ENCODE data around the gene ST6GALNAC1. TPM values are rescaled to one million over a fixed set of nuclear protein-coding genes. Genes with fewer than 3 reads are reported as not detected.

Gene ST6GALNAC1
- polyA plus RNA-seq, 4 donors: 18.6 to 179 (median 78.2) TPM

DNA sequence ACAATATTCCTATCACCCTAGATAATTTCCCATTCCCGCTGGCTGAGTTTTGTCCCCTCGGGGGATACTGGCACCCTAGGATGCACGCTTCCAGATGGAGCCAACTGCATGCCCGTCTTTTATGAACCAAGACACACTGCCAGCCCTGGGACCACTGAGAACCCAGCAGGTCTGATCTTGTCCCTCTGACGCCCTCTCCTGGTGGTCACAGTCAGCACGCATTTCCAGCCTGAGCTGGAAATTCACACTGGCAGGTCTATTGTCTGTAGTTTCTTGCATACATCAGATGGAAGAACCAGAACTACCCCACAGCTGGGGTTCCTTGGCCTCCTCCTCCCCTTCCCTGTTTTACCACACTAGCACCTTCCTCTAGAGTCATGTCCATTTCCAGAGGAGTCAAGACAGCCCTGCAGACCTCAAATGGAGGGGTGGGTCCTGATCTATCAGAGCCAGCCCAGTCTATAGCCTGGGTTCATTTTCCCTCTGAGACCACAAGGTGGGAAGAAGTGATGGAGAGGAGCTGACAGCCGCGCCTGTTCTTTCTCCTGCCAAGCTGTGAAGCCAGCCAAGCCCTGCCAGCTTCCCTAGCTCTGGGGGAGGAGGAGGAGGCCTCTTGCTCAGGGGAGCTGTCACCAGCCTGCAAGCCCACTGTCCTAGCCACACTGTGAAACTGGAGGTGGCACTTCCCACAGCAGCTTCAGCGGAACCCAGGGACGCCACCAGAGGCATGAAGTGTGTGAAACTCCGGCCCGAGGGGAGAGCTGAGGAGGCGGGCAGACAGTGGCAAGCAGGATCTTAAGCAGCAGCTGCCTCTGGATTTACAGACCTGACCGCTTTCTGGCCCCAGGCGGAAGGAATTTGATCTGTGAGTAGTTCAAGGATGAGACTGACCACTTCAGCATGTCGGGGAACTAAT is 37.9 kb upstream of the ST6GALNAC1 start:
- Histone ChIP-seq H3K4me3 (ENCODE audit: low read depth in 1 of 3, low read length in 3 of 3) (no peak overlapping the region), H3K9me3 (ENCODE audit: control insufficient read depth in 2 of 2, insufficient read depth in 1 of 2, low read depth in 1 of 2, low read length in 1 of 2) (no peaks in the 10 kb centered on the region), H3K4me1 (ENCODE audit: control insufficient read depth in 3 of 3, insufficient read depth in 2 of 3, low read depth in 1 of 3, low read length in 2 of 3) (peaks cover 0 to 5% (median 0%) of the 10 kb centered on the region in 3 donors), H3K36me3 (ENCODE audit: control insufficient read depth in 3 of 3, insufficient read depth in 2 of 3, low read depth in 1 of 3, low read length in 3 of 3) (peaks cover 0 to 45% (median 0%) of the 10 kb centered on the region in 3 donors), H3K27me3 (ENCODE audit: control insufficient read depth in 3 of 3, insufficient read depth in 3 of 3, low read length in 3 of 3) (no peaks in the 10 kb centered on the region), H3K27ac (ENCODE audit: low read depth in 1 of 3, low read length in 2 of 3) (peak overlapping the region in 1 of 3 donors; percentile 13)
- DNase-seq (peak; percentile 76 to 83), FAIRE-seq (no peak)
- WGBS, 3 donors: 58 to 66% (median 59%) methylated on average over 16 of the region's 16 CpGs

DNA sequence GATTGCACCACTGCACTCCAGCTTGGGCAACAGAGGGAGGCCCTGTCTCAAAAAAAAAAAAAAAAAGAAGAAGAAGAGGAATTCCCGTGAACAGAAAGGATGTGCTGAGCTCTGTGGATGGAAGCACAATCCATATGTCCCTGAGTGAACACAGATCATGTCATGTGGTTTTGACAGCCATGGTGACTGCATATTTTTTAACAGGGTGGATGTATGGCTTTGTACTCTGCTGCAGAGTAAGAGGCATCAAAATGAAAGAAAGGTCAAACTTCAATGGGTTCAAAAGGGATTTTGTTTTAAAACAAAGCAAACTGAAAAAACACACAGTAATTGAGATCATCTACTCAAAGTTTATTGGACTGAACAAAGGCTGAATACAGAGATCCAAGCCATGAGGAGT is 35.7 kb upstream of the ST6GALNAC1 start:
- peaks cover 0 to 2% (median 0%) of the 10 kb centered on the region in 3 donors for H3K4me1 ChIP-seq (ENCODE audit: control insufficient read depth in 3 of 3, insufficient read depth in 2 of 3, low read depth in 1 of 3, low read length in 2 of 3)
- H3K9me3 ChIP-seq (ENCODE audit: control insufficient read depth in 2 of 2, insufficient read depth in 1 of 2, low read depth in 1 of 2, low read length in 1 of 2): no peaks in the 10 kb centered on the region
- WGBS, 3 donors: 72 to 85% (median 75%) methylated on average over 1 of the region's 1 CpG
- FAIRE-seq: no peak
- H3K27me3 ChIP-seq (ENCODE audit: control insufficient read depth in 3 of 3, insufficient read depth in 3 of 3, low read length in 3 of 3): no peaks in the 10 kb centered on the region
- H3K4me3 ChIP-seq (ENCODE audit: low read depth in 1 of 3, low read length in 3 of 3): no peak overlapping the region
- no peak for DNase-seq
- peaks cover 0 to 35% (median 0%) of the 10 kb centered on the region in 3 donors for H3K36me3 ChIP-seq (ENCODE audit: control insufficient read depth in 3 of 3, insufficient read depth in 2 of 3, low read depth in 1 of 3, low read length in 3 of 3)
- H3K27ac ChIP-seq (ENCODE audit: low read depth in 1 of 3, low read length in 2 of 3): no peak overlapping the region

DNA sequence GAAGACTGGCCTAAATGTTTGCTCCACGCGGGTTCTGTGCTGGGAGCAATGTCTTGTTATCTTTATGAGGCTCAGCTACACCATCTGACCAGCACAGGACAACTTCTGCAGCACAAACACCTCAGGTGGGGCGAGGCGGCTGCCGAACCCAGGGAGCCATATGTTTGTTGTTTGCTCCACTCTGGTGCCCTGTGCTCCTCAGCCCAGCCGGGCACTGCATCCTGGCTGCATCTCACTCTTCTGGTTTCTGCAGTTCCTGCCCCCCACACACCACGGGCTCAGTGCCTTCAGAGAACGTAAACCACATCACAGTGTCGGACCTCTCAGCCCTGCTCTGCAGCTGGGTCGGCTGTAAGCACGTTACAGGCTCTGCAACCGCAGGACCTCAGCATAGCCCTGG is 34.8 kb upstream of the ST6GALNAC1 start:
- Histone ChIP-seq H3K4me1 (ENCODE audit: control insufficient read depth in 3 of 3, insufficient read depth in 2 of 3, low read depth in 1 of 3, low read length in 2 of 3) (peaks cover 0 to 5% (median 0%) of the 10 kb centered on the region in 3 donors), H3K4me3 (ENCODE audit: low read depth in 1 of 3, low read length in 3 of 3) (no peak overlapping the region), H3K27ac (ENCODE audit: low read depth in 1 of 3, low read length in 2 of 3) (no peak overlapping the region), H3K36me3 (ENCODE audit: control insufficient read depth in 3 of 3, insufficient read depth in 2 of 3, low read depth in 1 of 3, low read length in 3 of 3) (peaks cover 0 to 26% (median 0%) of the 10 kb centered on the region in 3 donors), H3K9me3 (ENCODE audit: control insufficient read depth in 2 of 2, insufficient read depth in 1 of 2, low read depth in 1 of 2, low read length in 1 of 2) (no peaks in the 10 kb centered on the region), H3K27me3 (ENCODE audit: control insufficient read depth in 3 of 3, insufficient read depth in 3 of 3, low read length in 3 of 3) (no peaks in the 10 kb centered on the region)
- FAIRE-seq (no peak), DNase-seq (peak; percentile 47 to 70)
- 35 to 55% (median 42%) methylated on average over 12 of the region's 12 CpGs for WGBS, 3 donors

DNA sequence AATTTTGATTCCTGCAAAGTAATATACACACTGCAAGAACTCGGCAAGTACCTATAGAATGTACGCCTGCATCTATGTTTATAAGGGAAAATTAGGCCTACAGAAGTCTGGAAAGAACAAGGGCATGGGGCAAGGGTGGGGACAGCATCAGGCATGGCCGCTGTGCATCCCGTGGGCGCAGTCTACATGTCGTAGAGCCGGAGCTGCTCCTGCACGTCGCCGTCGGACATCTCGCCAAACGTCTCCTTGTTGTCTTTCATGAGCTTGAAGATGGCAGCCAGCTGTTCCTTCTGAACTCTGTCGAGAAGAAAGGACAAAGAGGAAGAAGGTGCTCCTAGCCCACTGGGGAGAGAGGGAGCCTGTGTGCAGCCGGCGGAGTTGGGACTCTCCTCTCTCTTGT is 33.8 kb upstream of the ST6GALNAC1 start:
- no peak for DNase-seq
- Histone ChIP-seq H3K27me3 (ENCODE audit: control insufficient read depth in 3 of 3, insufficient read depth in 3 of 3, low read length in 3 of 3) (no peaks in the 10 kb centered on the region), H3K4me3 (ENCODE audit: low read depth in 1 of 3, low read length in 3 of 3) (no peak overlapping the region), H3K27ac (ENCODE audit: low read depth in 1 of 3, low read length in 2 of 3) (no peak overlapping the region), H3K36me3 (ENCODE audit: control insufficient read depth in 3 of 3, insufficient read depth in 2 of 3, low read depth in 1 of 3, low read length in 3 of 3) (peaks cover 0 to 17% (median 0%) of the 10 kb centered on the region in 3 donors), H3K4me1 (ENCODE audit: control insufficient read depth in 3 of 3, insufficient read depth in 2 of 3, low read depth in 1 of 3, low read length in 2 of 3) (peaks cover 0 to 14% (median 0%) of the 10 kb centered on the region in 3 donors), H3K9me3 (ENCODE audit: control insufficient read depth in 2 of 2, insufficient read depth in 1 of 2, low read depth in 1 of 2, low read length in 1 of 2) (no peaks in the 10 kb centered on the region)
- 87 to 94% (median 91%) methylated on average over 16 of the region's 16 CpGs for WGBS, 3 donors
- no peak for FAIRE-seq

DNA sequence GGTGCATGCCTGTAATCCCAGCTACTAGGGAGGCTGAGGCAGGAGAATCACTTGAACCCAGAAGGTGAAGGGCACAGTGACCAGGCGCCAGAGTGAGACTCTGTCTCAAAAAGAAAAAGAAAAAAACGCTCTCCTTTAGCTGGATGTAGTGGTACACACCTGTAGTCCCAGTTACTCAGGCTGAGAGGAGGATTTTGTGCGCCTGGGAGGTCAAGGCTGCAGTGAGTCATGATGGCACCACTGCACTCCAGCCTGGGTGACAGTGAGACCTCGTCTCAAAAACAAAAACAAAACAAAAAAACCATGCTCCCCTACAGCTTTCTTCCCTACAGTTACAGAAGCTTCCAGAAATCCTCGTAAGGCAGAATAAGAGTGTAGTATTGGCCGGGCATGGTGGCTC is 33.1 kb upstream of the ST6GALNAC1 start:
- no peak overlapping the region for H3K4me3 ChIP-seq (ENCODE audit: low read depth in 1 of 3, low read length in 3 of 3)
- 91 to 92% (median 92%) methylated on average over 6 of the region's 6 CpGs for WGBS, 3 donors
- H3K27me3 ChIP-seq (ENCODE audit: control insufficient read depth in 3 of 3, insufficient read depth in 3 of 3, low read length in 3 of 3): no peaks in the 10 kb centered on the region
- peaks cover 0 to 16% (median 0%) of the 10 kb centered on the region in 3 donors for H3K4me1 ChIP-seq (ENCODE audit: control insufficient read depth in 3 of 3, insufficient read depth in 2 of 3, low read depth in 1 of 3, low read length in 2 of 3)
- FAIRE-seq (no peak), DNase-seq (no peak)
- no peaks in the 10 kb centered on the region for H3K9me3 ChIP-seq (ENCODE audit: control insufficient read depth in 2 of 2, insufficient read depth in 1 of 2, low read depth in 1 of 2, low read length in 1 of 2)
- H3K36me3 ChIP-seq (ENCODE audit: control insufficient read depth in 3 of 3, insufficient read depth in 2 of 3, low read depth in 1 of 3, low read length in 3 of 3): peaks cover 0 to 10% (median 0%) of the 10 kb centered on the region in 3 donors
- no peak overlapping the region for H3K27ac ChIP-seq (ENCODE audit: low read depth in 1 of 3, low read length in 2 of 3)

DNA sequence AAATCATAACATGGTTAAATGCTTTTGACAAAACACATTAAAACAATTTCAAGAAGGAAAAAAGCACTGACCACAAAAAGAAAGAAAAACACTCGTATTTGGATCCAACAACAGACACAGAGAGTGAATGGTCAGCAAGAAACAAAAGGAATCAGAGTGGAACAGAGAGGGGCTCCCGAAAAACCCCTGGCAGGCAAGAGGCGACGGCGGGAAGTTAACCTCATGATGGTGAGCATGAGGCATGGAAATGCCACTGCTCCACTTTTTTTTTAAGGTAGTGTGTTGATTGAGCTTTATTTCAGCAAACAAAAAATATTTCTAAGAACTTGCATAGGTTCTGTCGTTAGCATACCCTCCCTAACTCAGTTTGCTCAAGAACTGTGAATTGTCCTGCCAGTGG is 32.1 kb upstream of the ST6GALNAC1 start:
- no peak for FAIRE-seq
- H3K27ac ChIP-seq (ENCODE audit: low read depth in 1 of 3, low read length in 2 of 3): no peak overlapping the region
- H3K9me3 ChIP-seq (ENCODE audit: control insufficient read depth in 2 of 2, insufficient read depth in 1 of 2, low read depth in 1 of 2, low read length in 1 of 2): no peaks in the 10 kb centered on the region
- H3K27me3 ChIP-seq (ENCODE audit: control insufficient read depth in 3 of 3, insufficient read depth in 3 of 3, low read length in 3 of 3): no peaks in the 10 kb centered on the region
- 90 to 96% (median 93%) methylated on average over 6 of the region's 6 CpGs for WGBS, 3 donors
- DNase-seq: no peak
- H3K4me3 ChIP-seq (ENCODE audit: low read depth in 1 of 3, low read length in 3 of 3): no peak overlapping the region
- H3K36me3 ChIP-seq (ENCODE audit: control insufficient read depth in 3 of 3, insufficient read depth in 2 of 3, low read depth in 1 of 3, low read length in 3 of 3): peaks cover 0 to 8% (median 0%) of the 10 kb centered on the region in 3 donors
- H3K4me1 ChIP-seq (ENCODE audit: control insufficient read depth in 3 of 3, insufficient read depth in 2 of 3, low read depth in 1 of 3, low read length in 2 of 3): peaks cover 0 to 21% (median 0%) of the 10 kb centered on the region in 3 donors

DNA sequence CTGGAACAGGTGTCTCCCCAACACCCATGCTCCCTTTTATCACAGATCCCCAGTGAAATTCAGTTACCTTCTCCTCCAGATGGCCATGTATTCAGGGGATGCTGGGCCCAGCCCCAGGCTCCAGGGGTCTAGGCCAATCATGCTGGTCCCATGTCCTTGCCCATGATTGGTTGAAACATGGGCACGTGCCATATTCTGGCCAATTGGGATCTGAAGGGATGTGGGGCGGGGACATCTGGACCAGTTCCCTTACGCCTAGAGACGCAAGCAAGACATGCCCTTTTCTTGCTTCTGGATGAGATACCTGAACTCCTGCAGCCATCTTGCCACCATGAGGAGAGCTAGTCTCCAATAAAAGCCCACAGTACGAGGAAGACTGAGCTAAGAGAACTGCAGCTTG is 31.0 kb upstream of the ST6GALNAC1 start:
- Histone ChIP-seq H3K27ac (ENCODE audit: low read depth in 1 of 3, low read length in 2 of 3) (no peak overlapping the region), H3K4me1 (ENCODE audit: control insufficient read depth in 3 of 3, insufficient read depth in 2 of 3, low read depth in 1 of 3, low read length in 2 of 3) (peaks cover 0 to 29% (median 0%) of the 10 kb centered on the region in 3 donors), H3K9me3 (ENCODE audit: control insufficient read depth in 2 of 2, insufficient read depth in 1 of 2, low read depth in 1 of 2, low read length in 1 of 2) (no peaks in the 10 kb centered on the region), H3K4me3 (ENCODE audit: low read depth in 1 of 3, low read length in 3 of 3) (no peak overlapping the region), H3K36me3 (ENCODE audit: control insufficient read depth in 3 of 3, insufficient read depth in 2 of 3, low read depth in 1 of 3, low read length in 3 of 3) (peaks cover 0 to 8% (median 0%) of the 10 kb centered on the region in 3 donors), H3K27me3 (ENCODE audit: control insufficient read depth in 3 of 3, insufficient read depth in 3 of 3, low read length in 3 of 3) (no peaks in the 10 kb centered on the region)
- FAIRE-seq (no peak), DNase-seq (no peak)
- 97 to 100% (median 97%) methylated on average over 5 of the region's 5 CpGs for WGBS, 3 donors

DNA sequence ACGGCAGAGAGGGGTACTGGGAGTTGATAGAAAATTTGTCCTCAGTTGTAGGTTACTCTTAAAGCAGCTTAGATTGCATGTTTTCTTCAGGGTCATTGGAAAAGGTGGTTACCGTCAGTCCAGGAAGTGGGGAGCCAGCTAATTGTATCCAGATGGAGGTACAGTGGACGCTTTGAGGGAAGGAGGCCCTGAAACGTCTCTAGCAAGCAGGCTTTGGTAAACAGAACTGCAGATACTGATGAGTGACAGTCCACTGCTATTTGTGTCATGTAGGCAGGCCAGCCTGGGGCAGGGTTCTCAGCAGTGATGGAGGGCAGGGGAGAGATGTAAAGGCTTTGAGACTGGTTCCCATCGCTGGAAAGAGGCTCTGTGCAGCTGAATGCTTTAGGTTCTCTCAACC is 30.2 kb upstream of the ST6GALNAC1 start:
- H3K27me3 ChIP-seq (ENCODE audit: control insufficient read depth in 3 of 3, insufficient read depth in 3 of 3, low read length in 3 of 3): no peaks in the 10 kb centered on the region
- no peak for DNase-seq
- H3K27ac ChIP-seq (ENCODE audit: low read depth in 1 of 3, low read length in 2 of 3): peak overlapping the region in 1 of 3 donors; percentile 99
- no peak for FAIRE-seq
- WGBS, 3 donors: 78 to 83% (median 80%) methylated on average over 5 of the region's 5 CpGs
- no peak overlapping the region for H3K4me3 ChIP-seq (ENCODE audit: low read depth in 1 of 3, low read length in 3 of 3)
- no peaks in the 10 kb centered on the region for H3K9me3 ChIP-seq (ENCODE audit: control insufficient read depth in 2 of 2, insufficient read depth in 1 of 2, low read depth in 1 of 2, low read length in 1 of 2)
- H3K4me1 ChIP-seq (ENCODE audit: control insufficient read depth in 3 of 3, insufficient read depth in 2 of 3, low read depth in 1 of 3, low read length in 2 of 3): peaks cover 0 to 29% (median 0%) of the 10 kb centered on the region in 3 donors
- peaks cover 0 to 8% (median 0%) of the 10 kb centered on the region in 3 donors for H3K36me3 ChIP-seq (ENCODE audit: control insufficient read depth in 3 of 3, insufficient read depth in 2 of 3, low read depth in 1 of 3, low read length in 3 of 3)

All from small intestine (tissue), 7 donors.